GM15510 (cell line): ENCODE data around the gene RABAC1.

Source experiments
- POLR2A ChIP-seq: IDR thresholded peaks from 3 replicates; pipeline ENCODE4 v1.6.1; 2011; ENCODE audit warnings: borderline replicate concordance; ENCODE audit not compliant: insufficient read length; ENCODE audit errors: extremely low read depth

RABAC1 gene

DNA sequence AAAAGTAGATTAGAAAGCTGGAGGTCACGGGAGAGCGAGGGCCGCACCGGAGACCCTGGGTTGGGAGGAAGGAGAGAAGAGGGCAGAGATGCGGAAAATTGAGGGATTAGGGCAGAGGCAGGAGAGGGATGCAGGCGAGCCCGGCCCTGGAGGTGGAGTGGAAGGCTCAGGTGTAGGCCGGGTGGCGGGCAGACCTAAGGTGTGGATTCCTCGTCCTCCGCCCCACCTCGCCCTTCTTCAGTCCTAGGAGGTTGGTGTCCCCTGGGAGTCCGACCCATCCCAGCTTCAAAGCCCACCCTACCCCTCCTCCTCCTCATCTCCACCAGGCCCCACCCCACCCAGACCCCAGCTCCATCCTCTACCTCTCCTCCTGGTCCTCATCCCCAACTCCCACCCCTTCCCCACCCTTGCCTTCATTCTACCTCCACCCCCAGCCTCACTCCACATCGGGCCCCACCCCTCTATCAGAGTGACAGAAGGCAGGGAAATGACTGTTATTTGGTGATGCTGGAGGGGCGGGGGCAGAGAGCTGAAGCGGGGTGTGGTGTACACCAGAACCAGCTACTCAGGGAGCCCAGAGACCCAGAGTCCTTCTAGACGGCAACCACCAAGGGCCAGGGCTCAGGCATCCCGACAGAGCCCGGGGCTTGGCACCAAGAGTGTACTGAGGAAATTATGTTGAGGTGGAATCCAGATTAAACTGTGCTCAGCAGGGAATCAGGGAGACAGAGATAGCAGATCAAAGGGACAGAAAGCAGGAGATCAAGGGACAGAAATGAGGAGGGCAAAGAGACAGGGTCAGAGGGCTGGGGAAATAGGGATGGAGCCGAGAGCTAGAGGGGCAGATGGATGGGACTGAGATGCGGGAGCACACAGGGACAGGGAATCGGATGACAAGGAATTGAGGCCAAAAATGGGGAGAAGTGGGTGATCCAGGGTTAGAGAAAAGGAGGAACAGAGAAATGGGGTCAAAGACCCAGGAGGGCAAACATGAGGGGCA lies 37.2 kb downstream of the RABAC1 start:
- no peak for TF ChIP-seq POLR2A

DNA sequence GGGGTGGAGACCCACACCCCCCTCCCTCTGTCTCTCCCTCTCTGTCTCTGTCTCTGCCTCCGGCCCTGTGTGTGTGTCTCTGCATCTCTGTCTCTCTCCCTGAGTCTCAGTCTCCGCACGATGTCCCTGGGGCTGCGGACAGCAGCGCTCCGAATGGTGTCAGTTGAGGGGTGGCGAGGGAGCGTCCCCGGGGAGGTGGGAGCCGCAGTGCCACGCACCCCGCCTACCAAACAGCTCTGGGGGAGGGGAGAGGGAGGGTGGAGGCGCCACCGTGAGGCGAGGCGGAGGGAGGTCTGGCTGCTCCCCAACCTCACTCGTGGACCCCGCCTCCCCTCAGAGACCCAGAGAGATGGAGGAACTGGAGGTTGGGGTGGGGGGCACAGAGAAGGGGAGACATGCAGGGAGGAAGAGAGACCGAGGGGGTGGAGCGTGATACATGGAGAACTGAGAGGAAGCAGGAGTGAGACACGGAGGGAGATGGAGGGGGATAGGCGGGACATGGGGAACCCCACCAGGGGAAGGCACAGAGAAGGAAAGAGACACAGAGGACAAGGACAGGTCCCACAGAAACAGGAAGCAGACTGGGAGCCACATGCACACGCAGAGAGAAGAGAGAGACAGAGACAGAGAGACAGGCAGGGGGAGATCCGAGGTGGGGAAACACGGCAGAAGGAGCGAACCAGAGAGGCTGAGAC lies 38.1 kb downstream of the RABAC1 start:
- TF ChIP-seq POLR2A = no peak

DNA sequence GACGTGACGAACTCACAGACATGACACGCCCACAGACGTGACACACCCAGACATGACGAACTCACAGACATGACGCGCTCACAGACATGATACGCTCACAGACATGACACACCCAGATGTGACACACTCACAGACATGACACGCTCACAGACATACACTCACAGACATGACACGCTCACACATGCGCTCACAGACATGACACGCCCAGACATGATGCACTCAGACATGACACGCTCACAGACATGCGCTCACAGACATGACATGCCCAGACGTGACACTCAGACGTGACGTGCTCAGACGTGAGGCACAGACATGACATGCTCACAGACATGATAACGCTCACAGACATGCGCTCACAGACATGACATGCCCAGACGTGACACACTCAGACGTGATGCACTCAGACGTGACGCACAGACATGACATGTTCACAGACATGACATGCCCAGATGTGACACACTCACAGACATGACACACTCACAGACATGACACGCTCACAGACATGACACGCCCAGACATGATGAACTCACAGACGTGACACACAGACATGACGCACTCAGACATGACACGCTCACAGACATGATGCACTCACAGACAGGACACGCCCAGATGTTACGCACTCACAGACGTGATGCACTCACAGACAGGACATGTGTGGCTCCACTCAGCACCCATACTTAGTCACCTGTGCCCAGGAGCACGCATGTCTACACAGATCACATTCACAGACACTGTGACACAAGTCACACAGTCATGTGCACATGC lies 39.0 kb downstream of the RABAC1 start:
- TF ChIP-seq POLR2A = no peak

DNA sequence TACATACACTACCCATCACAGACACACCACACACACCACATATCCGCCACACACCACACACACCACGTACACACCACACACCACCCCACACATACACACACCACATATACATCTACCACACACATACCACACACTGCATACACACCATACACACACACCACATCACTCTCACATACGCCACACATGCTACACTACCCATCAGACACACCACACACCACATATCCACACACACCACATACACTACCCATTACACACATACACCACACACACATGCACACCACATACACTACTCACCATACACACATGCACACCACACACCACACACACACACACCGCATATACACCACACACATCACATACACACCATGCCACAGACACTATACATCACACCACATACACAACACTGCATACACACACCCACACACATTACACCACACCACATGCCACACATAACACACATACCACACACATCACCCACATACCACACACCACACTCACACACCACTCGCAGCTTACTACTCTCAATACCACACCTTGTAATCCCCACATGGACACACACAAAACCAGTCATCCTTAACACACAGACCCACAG lies 40.4 kb downstream of the RABAC1 start:
- no peak for TF ChIP-seq POLR2A

DNA sequence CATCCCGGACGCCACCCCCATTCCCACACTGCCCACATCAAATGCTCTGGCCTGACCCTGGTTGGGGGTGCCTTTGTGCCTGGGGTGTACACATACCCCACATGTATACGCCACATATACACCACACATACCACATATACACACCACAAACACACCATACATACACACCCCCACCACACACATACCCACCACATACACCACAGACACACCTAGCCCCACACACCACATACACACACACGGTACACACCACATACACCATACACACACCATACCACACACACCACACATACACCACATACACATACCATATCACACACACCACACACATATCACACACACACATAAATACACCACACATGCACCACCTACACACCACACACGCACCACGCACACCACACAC lies 41.0 kb downstream of the RABAC1 start:
- TF ChIP-seq POLR2A = no peak

DNA sequence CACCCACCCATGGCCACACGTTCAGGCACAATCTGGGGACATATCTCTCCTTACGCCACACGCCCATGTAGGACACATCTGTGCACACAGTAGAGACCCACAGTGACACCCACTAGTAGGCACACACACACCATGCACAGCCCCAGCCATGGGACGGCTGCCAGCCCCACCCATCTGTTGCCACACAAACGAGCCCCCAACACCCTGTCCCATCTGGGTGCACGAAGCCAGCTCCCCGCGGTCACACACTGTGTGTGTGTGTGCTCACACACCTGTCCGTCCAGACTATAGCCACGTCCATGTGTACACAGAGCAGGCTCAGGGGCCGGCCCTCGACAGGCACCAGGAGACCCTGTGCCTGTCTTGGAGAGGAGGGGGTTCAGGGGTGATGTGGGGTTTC lies 41.4 kb downstream of the RABAC1 start:
- TF ChIP-seq POLR2A = no peak

DNA sequence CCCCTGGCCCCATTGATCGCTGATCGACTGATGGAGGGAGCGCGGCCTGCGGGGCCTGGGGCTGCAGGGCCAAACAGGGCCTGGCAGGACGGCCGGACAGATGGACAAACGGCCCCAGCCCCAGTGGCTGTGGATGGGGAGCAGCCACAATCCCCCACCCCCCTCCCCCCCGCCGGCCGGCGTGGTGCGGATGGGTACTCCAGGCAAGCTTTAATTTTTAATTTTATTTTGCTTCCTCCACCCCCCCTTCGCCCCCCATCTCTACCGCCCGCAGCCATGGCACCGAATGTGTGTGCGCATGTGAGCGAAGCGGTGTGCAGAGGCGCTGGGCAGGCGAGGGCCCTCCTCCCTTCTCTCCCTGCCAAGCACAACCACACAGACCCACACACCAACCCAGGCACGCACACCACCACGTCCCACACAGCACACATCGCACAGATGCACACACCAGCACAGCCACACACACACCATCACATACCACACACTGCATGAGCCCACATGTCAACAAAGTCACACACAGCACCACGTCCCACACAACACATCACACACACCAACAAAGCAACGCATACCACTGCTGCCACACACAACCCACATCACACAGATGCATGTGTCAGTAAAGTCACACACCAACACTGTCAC lies 43.2 kb downstream of the RABAC1 start:
- no peak for TF ChIP-seq POLR2A

DNA sequence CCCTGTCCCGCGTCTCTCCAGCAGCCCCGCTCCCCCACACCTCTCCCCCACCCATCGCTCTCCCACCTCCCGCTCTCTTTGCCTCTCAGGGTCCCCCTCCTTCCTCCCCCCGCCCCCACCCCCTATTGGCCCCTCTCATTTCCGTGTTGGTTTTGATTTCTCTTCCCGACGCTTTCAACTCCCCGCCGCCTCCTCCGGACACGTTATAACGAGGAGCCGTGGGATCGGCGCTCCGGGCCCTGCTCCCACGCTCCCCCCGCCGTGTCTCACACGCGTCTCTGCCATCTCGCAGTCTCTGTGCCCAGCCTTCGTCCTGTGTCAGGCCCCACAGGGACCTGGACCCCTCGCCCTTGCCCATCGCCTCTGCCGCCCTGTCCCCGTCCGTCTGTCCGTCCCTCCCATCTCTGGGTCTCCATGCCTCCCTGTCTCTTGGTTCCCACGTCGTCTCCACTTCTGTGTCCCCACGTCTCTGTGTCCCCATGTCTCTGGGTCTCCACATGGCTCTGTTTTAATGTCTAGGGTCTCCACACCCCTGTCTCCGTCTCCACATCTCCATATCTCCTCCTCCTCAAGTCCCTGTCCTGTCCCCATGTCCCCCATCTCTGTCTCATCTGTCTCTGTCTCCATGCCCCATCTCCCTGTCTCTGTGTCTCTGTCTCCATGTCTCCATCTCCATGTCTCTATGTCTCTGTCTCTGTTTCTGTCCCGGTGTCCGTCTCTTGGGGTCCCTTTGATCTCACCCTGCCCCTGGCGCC lies 43.9 kb downstream of the RABAC1 start:
- TF ChIP-seq POLR2A = no peak

DNA sequence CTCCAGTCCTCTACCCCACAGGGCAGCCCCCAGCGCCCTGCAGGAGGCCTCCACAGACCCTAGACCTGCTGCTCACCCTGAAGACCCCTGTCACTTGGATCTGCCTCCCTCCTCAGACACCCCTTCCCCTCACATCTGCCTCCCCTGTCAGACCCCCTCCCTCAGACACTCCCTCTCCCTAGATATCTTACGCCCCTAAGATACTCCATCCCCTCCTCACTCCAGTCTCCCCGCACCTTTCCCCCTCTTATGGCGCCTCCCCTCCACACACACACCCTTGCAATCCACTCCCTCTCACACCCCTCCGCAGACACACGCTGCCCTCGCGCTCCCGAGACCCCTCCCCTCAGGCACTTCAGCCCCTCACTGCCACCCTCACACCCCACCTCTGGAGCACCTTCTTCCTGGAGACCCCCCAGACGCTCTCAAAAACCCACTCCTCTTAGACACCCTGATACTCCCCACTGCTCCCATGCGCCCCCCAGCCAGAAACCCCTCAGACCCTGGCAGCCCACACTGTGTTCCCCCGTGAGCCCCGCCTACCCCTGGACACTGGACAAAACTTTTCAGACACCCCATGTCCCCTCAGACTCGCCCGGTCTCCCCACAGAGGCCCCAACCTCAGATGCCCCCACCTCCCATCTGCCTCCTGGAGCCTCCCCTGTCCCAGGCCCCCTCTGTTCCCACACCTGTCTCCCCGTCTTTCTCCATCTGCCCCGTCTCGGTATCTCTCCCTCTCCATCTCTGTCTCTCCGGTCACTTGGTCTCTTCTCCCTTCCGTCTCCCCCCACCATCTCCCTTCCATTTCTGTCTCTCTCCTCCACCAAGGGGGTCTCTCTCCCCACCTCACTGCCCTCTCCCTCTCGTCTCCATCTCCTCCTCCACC lies 45.3 kb downstream of the RABAC1 start:
- TF ChIP-seq POLR2A = no peak

DNA sequence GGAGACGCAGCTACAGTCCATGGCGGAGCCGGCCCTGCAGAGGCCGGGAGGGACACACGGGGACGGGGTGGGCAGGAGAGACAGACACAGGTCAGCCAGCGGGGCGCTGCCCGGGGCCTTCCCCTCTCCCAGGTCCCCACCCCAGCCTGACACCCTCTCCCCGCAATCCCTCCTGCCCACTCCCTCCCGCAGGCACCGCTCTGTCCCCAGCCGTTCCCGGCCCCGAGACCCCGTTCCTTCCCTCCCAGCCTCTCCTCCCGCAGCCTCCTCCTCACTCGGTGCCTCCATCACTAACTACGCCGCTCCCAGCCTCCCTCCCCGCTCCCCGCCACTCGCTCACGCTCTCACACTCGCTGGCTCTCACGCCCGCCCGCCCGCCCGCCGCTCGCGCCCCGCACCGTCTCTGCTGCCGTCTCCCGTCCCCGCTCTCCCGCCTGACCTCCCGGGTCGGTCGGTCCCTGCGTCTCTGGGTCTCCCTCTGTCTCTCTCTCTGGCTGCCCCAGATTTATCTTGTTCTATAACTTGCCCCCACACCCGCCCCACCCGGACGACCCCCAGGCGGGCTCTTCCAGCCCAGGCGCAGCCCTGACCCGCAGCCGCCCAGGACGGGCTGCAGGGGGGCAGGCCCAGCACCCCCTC lies 46.1 kb downstream of the RABAC1 start:
- no peak for TF ChIP-seq POLR2A

DNA sequence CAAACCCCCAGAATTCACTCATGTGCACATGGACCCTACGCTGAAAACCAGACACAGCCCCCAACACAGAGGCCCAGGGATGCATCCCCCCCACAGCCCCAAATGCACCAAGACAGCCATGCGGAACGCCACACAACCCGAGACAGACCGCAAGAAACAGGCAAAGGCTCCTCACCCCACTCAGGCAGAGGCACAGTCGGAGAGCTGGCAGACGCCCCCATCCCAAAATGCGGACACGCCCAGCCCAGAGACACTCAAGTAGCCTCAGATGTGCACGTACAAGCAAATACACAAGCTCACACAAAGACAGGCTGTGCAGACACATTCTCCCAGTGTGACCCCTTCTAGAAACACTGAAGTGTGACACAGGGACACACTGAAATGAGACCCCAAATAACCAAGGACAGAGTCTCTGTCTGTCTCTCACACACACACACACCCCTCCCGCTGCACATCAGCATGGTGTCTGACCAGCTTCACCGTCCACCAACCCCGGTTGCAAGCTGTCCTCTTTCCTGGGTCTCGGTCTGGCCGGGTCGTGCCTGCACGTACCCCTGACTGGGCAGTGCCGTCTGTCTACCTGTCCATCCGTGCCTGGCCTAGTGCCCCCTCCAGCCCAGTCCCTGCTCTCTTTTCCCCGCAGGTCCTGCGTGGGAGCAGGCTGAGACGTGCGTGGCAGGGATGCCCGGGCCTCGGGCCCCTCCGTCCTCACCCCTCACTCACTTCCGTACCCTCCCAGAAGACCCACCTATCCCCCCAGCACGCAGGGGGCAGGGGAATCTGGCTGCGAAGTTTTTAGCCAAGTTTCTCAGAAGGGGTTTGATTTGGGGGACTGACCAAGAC lies 47.0 kb downstream of the RABAC1 start:
- TF ChIP-seq POLR2A = no peak
